HCT116 (cell line): Measurements from ENCODE around the gene EXOC6B. TPM values are rescaled to one million over a fixed set of nuclear protein-coding genes. Genes with fewer than 3 reads are reported as not detected.

ENCODE experiments used
- ATAC-seq: fragments of 200-7000 bp; cut with Tn5 transposase; 2 replicates; pipeline ENCODE4 v1.9.1; 2020; ENCODE audit warnings: mild to moderate bottlenecking, moderate library complexity
- BruUV-seq: library from RNA; stranded (reverse); fragments of 400-500 nt; replicated peaks from 2 replicates; lab custom pipeline; 2021; lab: Mats Ljungman, UMichigan
- CTCF ChIA-PET: fragments of 300-600 bp; sonication (Branson Sonifier 250); formaldehyde crosslinking; loops from one replicate; lab custom pipeline; 2021; ENCODE audit warnings: antibody characterized with exemption; lab: Charles Lee
- POLR2A ChIA-PET: fragments of 300-600, 350-600 bp; sonication (Branson Sonifier 250); formaldehyde crosslinking; loops from one replicate; lab custom pipeline; 2021; ENCODE audit warnings: antibody characterized with exemption; lab: Charles Lee
- RAD21 ChIA-PET, 2 experiments: fragments of 300-600 bp; sonication (Branson Sonifier 250); formaldehyde crosslinking; loops; one replicate each; lab custom pipeline; 2023; ENCODE audit warnings: low total read pairs in 2 of 2; ENCODE audit not compliant: uncharacterized antibody in 2 of 2, unreplicated experiment in 2 of 2, low non-redundant PET in 1 of 2; lab: Charles Lee
- DNase-seq: peaks from one replicate; pipeline ENCODE4 v3.0.0-alpha.2; 2010; ENCODE audit warnings: low read depth, low spot score
- H2AFZ ChIP-seq: fragments of 200-600 bp; shearing (Covaris generic), sonication (generic); 2 replicates; pipeline ENCODE4 v1.6.1; 2017; ENCODE audit warnings: low read depth, mixed run types, mixed read lengths, antibody characterized with exemption, low read length; ENCODE audit not compliant: poor library complexity, severe bottlenecking
- H3K27ac ChIP-seq: 2 replicates; pipeline ENCODE4 v1.5.1; 2012; ENCODE audit warnings: low read depth, low read length
- H3K27me3 ChIP-seq: fragments of 200-600 bp; sonication (generic); 2 replicates; pipeline ENCODE4 v1.6.1; 2016; ENCODE audit warnings: mixed run types, low read length, mixed read lengths; ENCODE audit not compliant: insufficient read depth
- H3K36me3 ChIP-seq, 2 experiments: fragments of 200-500 bp in 1 of 2; fragments of 200-600 bp in 1 of 2; sonication (Bioruptor generic) in 1 of 2; sonication (generic) in 1 of 2; 2 replicates each; pipeline versions ENCODE4 v1.5.1 to v1.6.1; 2014 to 2016; ENCODE audit warnings: low read length in 2 of 2, inconsistent platforms in 1 of 2, mixed read lengths in 1 of 2, mixed run types in 1 of 2; ENCODE audit not compliant: insufficient read depth in 2 of 2, control insufficient read depth in 1 of 2
- H3K4me1 ChIP-seq, 2 experiments: fragments of 200-600 bp in 1 of 2; sonication (generic) in 1 of 2; 2 replicates each; pipeline versions ENCODE4 v1.5.1 to v1.6.1; 2012 to 2017; ENCODE audit warnings: low read length in 2 of 2, inconsistent platforms in 1 of 2, mild to moderate bottlenecking in 1 of 2, mixed read lengths in 1 of 2, mixed run types in 1 of 2, moderate library complexity in 1 of 2; ENCODE audit not compliant: insufficient read depth in 2 of 2, control insufficient read depth in 1 of 2
- H3K4me2 ChIP-seq: fragments of 200-600 bp; sonication (generic); 2 replicates; pipeline ENCODE4 v1.6.1; 2017; ENCODE audit warnings: mixed run types, low read length, mixed read lengths
- H3K4me3 ChIP-seq, 2 experiments: fragments of 200-600 bp in 1 of 2; sonication (generic) in 1 of 2; replicated peaks in 1 of 2; 2 replicates each; pipeline ENCODE4 v1.5.1; 2011 to 2016; ENCODE audit warnings: low read length in 2 of 2, control low read depth in 1 of 2, low read depth in 1 of 2, mild to moderate bottlenecking in 1 of 2, mixed read lengths in 1 of 2, mixed run types in 1 of 2
- H3K79me2 ChIP-seq: fragments of 200-600 bp; sonication (generic); 2 replicates; pipeline ENCODE4 v1.6.1; 2017; ENCODE audit warnings: mild to moderate bottlenecking, mixed run types, low read length, moderate library complexity, mixed read lengths; ENCODE audit not compliant: insufficient read depth
- H3K9ac ChIP-seq: fragments of 200-600 bp; sonication (generic); 2 replicates; pipeline ENCODE4 v1.6.1; 2016; ENCODE audit warnings: low read length, mixed read lengths
- H3K9me2 ChIP-seq: fragments of 200-600 bp; sonication (generic), shearing (Covaris generic); 2 replicates; pipeline ENCODE4 v1.6.1; 2017; ENCODE audit warnings: mixed run types, mild to moderate bottlenecking, moderate library complexity; ENCODE audit not compliant: insufficient read depth
- H3K9me3 ChIP-seq, 2 experiments: fragments of 200-500 bp in 1 of 2; fragments of 200-600 bp in 1 of 2; sonication (Bioruptor generic) in 1 of 2; sonication (generic) in 1 of 2; 2 replicates each; pipeline ENCODE4 v1.6.1; 2014 to 2017; ENCODE audit warnings: low read length in 2 of 2, mixed read lengths in 2 of 2, inconsistent platforms in 1 of 2, low read depth in 1 of 2, mild to moderate bottlenecking in 1 of 2, mixed run types in 1 of 2, moderate library complexity in 1 of 2; ENCODE audit not compliant: control insufficient read depth in 1 of 2, insufficient read depth in 1 of 2
- H4K20me1 ChIP-seq: fragments of 200-600 bp; sonication (generic), shearing (Covaris generic); 2 replicates; pipeline ENCODE4 v1.6.1; 2017; ENCODE audit warnings: mixed run types, mild to moderate bottlenecking, moderate library complexity; ENCODE audit not compliant: insufficient read depth
- CBX3 ChIP-seq: IDR thresholded peaks from 2 replicates; pipeline ENCODE4 v1.6.1; 2012; ENCODE audit warnings: low read depth
- CEBPB ChIP-seq: IDR thresholded peaks from 2 replicates; pipeline ENCODE4 v1.6.1; 2012; ENCODE audit warnings: low read depth
- ELF1 ChIP-seq: IDR thresholded peaks from 2 replicates; pipeline ENCODE4 v1.6.1; 2012; ENCODE audit warnings: low read depth, borderline replicate concordance
- POLR2AphosphoS5 ChIP-seq: IDR thresholded peaks from 2 replicates; pipeline ENCODE4 v1.6.1; 2011; ENCODE audit warnings: mild to moderate bottlenecking, low read depth, low read length, moderate library complexity
- SIN3A ChIP-seq: IDR thresholded peaks from 2 replicates; pipeline ENCODE4 v1.6.1; 2012; ENCODE audit warnings: low read depth
- intact Hi-C: fragments of 100-400 bp; cut with micrococcal nuclease; formaldehyde crosslinking; loops from 2 replicates; pipeline ENCODE4 v1.10.0; 2022
- total RNA-seq: library from RNA; stranded (reverse); gene quantifications from one replicate; pipeline ENCODE4 v1.2.1, GENCODE V29; 2021; ENCODE audit not compliant: unreplicated experiment
- TF ChIP-seq, protein P1 (sequence below): IDR thresholded peaks from 2 replicates; pipeline ENCODE4 v1.6.1; 2012
- TF ChIP-seq, protein P2 (sequence below): IDR thresholded peaks from 2 replicates; pipeline ENCODE4 v1.6.1; 2012

The EXOC6B gene
- total RNA-seq, 1 experiment from 2014 or later = 25.4 TPM

- intact Hi-C loops = no loop called here
- Histone ChIP-seq H3K4me1 (peaks cover 4 to 26% of the 10 kb centered on the region in 2 experiments), H3K27ac (no peak overlapping the region), H3K9me3 (no peaks in the 10 kb centered on the region), H2AFZ (peak overlapping the region; percentile 99), H3K27me3 (no peaks in the 10 kb centered on the region), H4K20me1 (no peaks in the 10 kb centered on the region), H3K4me3 (peak overlapping the region; percentile 59 to 84), H3K79me2 (0 out of 2 replicates have a peak, but pooled peaks cover 10% of the 10 kb centered on the region), H3K36me3 (no peaks in the 10 kb centered on the region), H3K9me2 (peaks cover 3% of the 10 kb centered on the region; the same call in 1 of the 2 replicates), H3K4me2 (peak overlapping the region; percentile 84), H3K9ac (peak overlapping the region; percentile 81; the same call in 1 of the 2 replicates)
- ChIA-PET CTCF (no interaction called here), POLR2A (no interaction called here), RAD21 (no interaction called here)
- BruUV-seq = no TSS peak
- TF ChIP-seq, protein P1, sequence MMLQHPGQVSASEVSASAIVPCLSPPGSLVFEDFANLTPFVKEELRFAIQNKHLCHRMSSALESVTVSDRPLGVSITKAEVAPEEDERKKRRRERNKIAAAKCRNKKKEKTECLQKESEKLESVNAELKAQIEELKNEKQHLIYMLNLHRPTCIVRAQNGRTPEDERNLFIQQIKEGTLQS = no peak
- 0 out of 2 replicates have a peak, but pooled peaks have one; percentile 7 for TF ChIP-seq SIN3A
- TF ChIP-seq, protein P2, sequence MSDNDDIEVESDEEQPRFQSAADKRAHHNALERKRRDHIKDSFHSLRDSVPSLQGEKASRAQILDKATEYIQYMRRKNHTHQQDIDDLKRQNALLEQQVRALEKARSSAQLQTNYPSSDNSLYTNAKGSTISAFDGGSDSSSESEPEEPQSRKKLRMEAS = 0 out of 2 replicates have a peak, but pooled peaks have one; percentile 20
- ATAC-seq (no peak), DNase-seq (no peak)
Observed at GRCh38 chr2:72826156-72826477, 284 bp upstream of the EXOC6B start.

GRCh38 chr2:72824224-72824842 lies 1.5 kb downstream of the EXOC6B start:
- Histone ChIP-seq H4K20me1 (no peaks in the 10 kb centered on the region), H3K9me2 (peaks cover 3% of the 10 kb centered on the region; the same call in 1 of the 2 replicates), H2AFZ (no peak overlapping the region), H3K9me3 (no peaks in the 10 kb centered on the region), H3K9ac (peak overlapping the region; percentile 81), H3K79me2 (0 out of 2 replicates have a peak, but pooled peaks cover 13% of the 10 kb centered on the region), H3K4me1 (peaks cover 4 to 26% of the 10 kb centered on the region in 2 experiments), H3K4me2 (peak overlapping the region; percentile 84), H3K36me3 (no peaks in the 10 kb centered on the region), H3K4me3 (peak overlapping the region; percentile 59 to 84), H3K27ac (no peak overlapping the region), H3K27me3 (no peaks in the 10 kb centered on the region)
- 0 out of 2 replicates have a peak, but pooled peaks have one; percentile 23 for TF ChIP-seq CEBPB
- 0 out of 2 replicates have a peak, but pooled peaks have one; percentile 26 for TF ChIP-seq CBX3
- peak; percentile 34; the same call in 1 of the 2 replicates for TF ChIP-seq POLR2AphosphoS5
- TF ChIP-seq ELF1 = no peak
- intact Hi-C loops = loop anchor here (5.0 kb wide), 1 partner anchor 47 kb away; no protein-coding TSS in a partner anchor
- ATAC-seq (no peak; the same call in 1 of the 2 replicates), DNase-seq (peak; percentile 47)
- no TSS peak for BruUV-seq
- POLR2A ChIA-PET = no interaction called here
- CTCF ChIA-PET = no interaction called here
- RAD21 ChIA-PET = interaction anchor here in 1 of 2 experiments (0.6 kb wide), 1 partner anchor 36 kb away, joined by 3 read pairs; no protein-coding TSS in a partner anchor
